OCI-LY3 (cell line): Measurements from ENCODE around the gene DNAL1.

Experiments used
- H2AFZ ChIP-seq: fragments of 200-600, 300-600 bp; shearing (Covaris generic); 2 replicates; pipeline ENCODE4 v1.6.0; 2014; ENCODE audit warnings: antibody characterized with exemption, low read depth, low read length
- H3K27ac ChIP-seq: fragments of 200-600, 300-600 bp; sonication (generic); 2 replicates; pipeline ENCODE4 v1.5.1; 2014; ENCODE audit warnings: mild to moderate bottlenecking, low read length, moderate library complexity, mixed read lengths
- H3K27me3 ChIP-seq: fragments of 200-600, 300-600 bp; sonication (generic); 2 replicates; pipeline ENCODE4 v1.6.1; 2014; ENCODE audit warnings: low read depth, low read length, mixed read lengths
- H3K36me3 ChIP-seq: fragments of 200-600, 300-600 bp; sonication (generic); replicated peaks from 2 replicates; pipeline ENCODE3; 2014; ENCODE audit warnings: low read depth, low read length, mixed read lengths
- H3K4me1 ChIP-seq: fragments of 300-600, 200-600 bp; sonication (generic); 2 replicates; pipeline ENCODE4 v1.6.1; 2014; ENCODE audit warnings: low read length, mixed read lengths
- H3K4me2 ChIP-seq: fragments of 200-600, 300-600 bp; sonication (generic); 2 replicates; pipeline ENCODE4 v1.6.1; 2014; ENCODE audit warnings: low read length, mixed read lengths
- H3K4me3 ChIP-seq: fragments of 300-600, 200-600 bp; sonication (generic); 2 replicates; pipeline ENCODE4 v1.5.1; 2014; ENCODE audit warnings: antibody characterized with exemption, mild to moderate bottlenecking, low read length, moderate library complexity
- H3K79me2 ChIP-seq: fragments of 300-600, 200-600 bp; shearing (Covaris generic); 2 replicates; pipeline ENCODE4 v1.6.1; 2014; ENCODE audit warnings: mild to moderate bottlenecking, low read length, mixed read lengths
- H3K9ac ChIP-seq: fragments of 300-600, 200-600 bp; shearing (Covaris generic); 2 replicates; pipeline ENCODE4 v1.6.0; 2014; ENCODE audit warnings: mild to moderate bottlenecking, low read length, moderate library complexity
- H3K9me3 ChIP-seq: fragments of 200-600, 300-600 bp; shearing (Covaris generic); 2 replicates; pipeline ENCODE4 v1.6.1; 2014; ENCODE audit warnings: low read length, mixed read lengths; ENCODE audit not compliant: insufficient read depth
- H4K20me1 ChIP-seq: fragments of 200-600, 300-600 bp; sonication (generic); 2 replicates; pipeline ENCODE4 v1.6.1; 2016; ENCODE audit warnings: low read length, mixed read lengths; ENCODE audit not compliant: insufficient read depth
- CTCF ChIP-seq: fragments of 200-600, 300-600 bp; sonication (generic); IDR thresholded peaks from 2 replicates; pipeline ENCODE4 v1.5.1; 2014; ENCODE audit warnings: antibody characterized with exemption, low read length, low read depth
- EZH2phosphoT487 ChIP-seq: fragments of 200-600 bp; shearing (Covaris generic); IDR thresholded peaks from 2 replicates; pipeline ENCODE4 v1.6.1; 2018; ENCODE audit warnings: antibody characterized with exemption, mixed run types, low read depth

DNAL1 gene

GRCh38 chr14:73720636-73721035, 75.8 kb downstream of the DNAL1 start:
- H3K9me3 ChIP-seq, result no peaks in the 10 kb centered on the region

GRCh38 chr14:73721101-73721821, 76.5 kb downstream of the DNAL1 start:
- no peaks in the 10 kb centered on the region for H3K79me2 ChIP-seq
- TF ChIP-seq CTCF, result no peak
- TF ChIP-seq EZH2phosphoT487, result no peak
- peaks cover 26% of the 10 kb centered on the region for H3K4me1 ChIP-seq
- no peaks in the 10 kb centered on the region for H3K9me3 ChIP-seq
- no peak overlapping the region for H3K4me2 ChIP-seq
- H3K4me3 ChIP-seq, result no peak overlapping the region
- no peaks in the 10 kb centered on the region for H3K27me3 ChIP-seq
- H3K9ac ChIP-seq, result no peak overlapping the region
- no peak overlapping the region for H3K27ac ChIP-seq
- no peak overlapping the region for H2AFZ ChIP-seq
- peaks cover 44% of the 10 kb centered on the region for H4K20me1 ChIP-seq
- peaks cover 78% of the 10 kb centered on the region for H3K36me3 ChIP-seq

More at GRCh38 chr14:73720636-73721035, 75.8 kb downstream of the DNAL1 start:
- Histone ChIP-seq H3K36me3 (peaks cover 78% of the 10 kb centered on the region), H3K4me3 (no peak overlapping the region), H3K27me3 (no peaks in the 10 kb centered on the region), H3K9ac (no peak overlapping the region), H3K4me1 (peaks cover 24% of the 10 kb centered on the region), H2AFZ (no peak overlapping the region), H3K4me2 (no peak overlapping the region), H3K27ac (no peak overlapping the region), H4K20me1 (peaks cover 40% of the 10 kb centered on the region), H3K79me2 (no peaks in the 10 kb centered on the region)
- TF ChIP-seq CTCF, result no peak
- no peak for TF ChIP-seq EZH2phosphoT487

- peaks cover 2% of the 10 kb centered on the region; the same call in 1 of the 2 replicates for H3K79me2 ChIP-seq
- H3K4me1 ChIP-seq, result peaks cover 26% of the 10 kb centered on the region
- H3K4me3 ChIP-seq, result no peak overlapping the region
- peaks cover 82% of the 10 kb centered on the region for H3K36me3 ChIP-seq
- no peak overlapping the region for H3K9ac ChIP-seq
- H3K27ac ChIP-seq, result no peak overlapping the region
- H3K9me3 ChIP-seq, result no peaks in the 10 kb centered on the region
- TF ChIP-seq CTCF (no peak), EZH2phosphoT487 (no peak)
- no peak overlapping the region for H2AFZ ChIP-seq
- H3K27me3 ChIP-seq, result no peaks in the 10 kb centered on the region
- H4K20me1 ChIP-seq, result peaks cover 48% of the 10 kb centered on the region
- H3K4me2 ChIP-seq, result no peak overlapping the region
Observed at GRCh38 chr14:73722581-73722980, 77.8 kb downstream of the DNAL1 start.

GRCh38 chr14:73723406-73723796, 78.6 kb downstream of the DNAL1 start:
- Histone ChIP-seq H3K9ac (no peak overlapping the region), H3K9me3 (no peaks in the 10 kb centered on the region), H3K27me3 (no peaks in the 10 kb centered on the region), H2AFZ (no peak overlapping the region), H3K27ac (peak overlapping the region; percentile 47), H4K20me1 (peaks cover 47% of the 10 kb centered on the region), H3K36me3 (peaks cover 85% of the 10 kb centered on the region), H3K4me1 (peaks cover 26% of the 10 kb centered on the region), H3K79me2 (peaks cover 5% of the 10 kb centered on the region; the same call in 1 of the 2 replicates), H3K4me3 (no peak overlapping the region), H3K4me2 (0 out of 2 replicates have a peak overlapping the region, but pooled peaks have one; percentile 24)
- no peak for TF ChIP-seq CTCF
- no peak for TF ChIP-seq EZH2phosphoT487
